HG02610 (cell line): ENCODE data around the gene DYRK1A.
"Not testable (repeated sequence)": the region's sequence is repeated elsewhere in the genome, so short reads cannot be mapped to it uniquely, and the experiment has no call there.

Experiments
- ATAC-seq: cut with Tn5 transposase; IDR thresholded peaks from one replicate; pipeline ENCODE4 v1.9.1; 2021; ENCODE audit warnings: mild to moderate bottlenecking, moderate library complexity; ENCODE audit not compliant: unreplicated experiment

DYRK1A gene

GRCh38 chr21:37522641-37523295 lies 156.2 kb downstream of the DYRK1A start:
- no peak for ATAC-seq

GRCh38 chr21:37524944-37525343 lies 158.4 kb downstream of the DYRK1A start:
- not testable (repeated sequence) for ATAC-seq

- ATAC-seq: no peak
Measured at GRCh38 chr21:37525810-37526209, 159.2 kb downstream of the DYRK1A start.

- no peak for ATAC-seq
Measured at GRCh38 chr21:37527103-37527502, 160.5 kb downstream of the DYRK1A start.

- ATAC-seq: no peak
Measured at GRCh38 chr21:37527716-37528115, 161.1 kb downstream of the DYRK1A start.

- ATAC-seq: no peak
Measured at GRCh38 chr21:37528150-37528937, 161.8 kb downstream of the DYRK1A start.

- ATAC-seq: no peak
Measured at GRCh38 chr21:37529649-37530048, 163.1 kb downstream of the DYRK1A start.

- ATAC-seq: no peak
Measured at GRCh38 chr21:37530901-37531351, 164.4 kb downstream of the DYRK1A start.

- ATAC-seq: no peak
Measured at GRCh38 chr21:37531431-37531932, 164.9 kb downstream of the DYRK1A start.

GRCh38 chr21:37532868-37533780 lies 166.6 kb downstream of the DYRK1A start:
- ATAC-seq: peak; percentile 62

- ATAC-seq: no peak
Measured at GRCh38 chr21:37534431-37534830, 167.9 kb downstream of the DYRK1A start.

- ATAC-seq: no peak
Measured at GRCh38 chr21:37535130-37535529, 168.6 kb downstream of the DYRK1A start.

GRCh38 chr21:37535672-37536071 lies 169.1 kb downstream of the DYRK1A start:
- no peak for ATAC-seq

GRCh38 chr21:37536616-37537278 lies 170.2 kb downstream of the DYRK1A start:
- no peak for ATAC-seq

GRCh38 chr21:37537391-37537996 lies 170.9 kb downstream of the DYRK1A start:
- no peak for ATAC-seq

- ATAC-seq: no peak
Measured at GRCh38 chr21:37538971-37539590, 172.5 kb downstream of the DYRK1A start.

- ATAC-seq: not testable (repeated sequence)
Measured at GRCh38 chr21:37541128-37541527, 174.6 kb downstream of the DYRK1A start.

GRCh38 chr21:37542512-37542911 lies 175.9 kb downstream of the DYRK1A start:
- no peak for ATAC-seq

- no peak for ATAC-seq
Measured at GRCh38 chr21:37546299-37546908, 179.8 kb downstream of the DYRK1A start.
